Brain pericyte (primary cell): ENCODE data around the gene FER1L5.
"Not testable (repeated sequence)": the region's sequence is repeated elsewhere in the genome, so short reads cannot be mapped to it uniquely, and the experiment has no call there.

Source experiments
- DNase-seq: peaks from one replicate; pipeline ENCODE4 v3.0.0-alpha.2; 2012; ENCODE audit warnings: low read depth, low spot score

The FER1L5 gene

GRCh38 chr2:96636551-96637171 lies 5.9 kb upstream of the FER1L5 start:
- DNase-seq: no peak

DNA sequence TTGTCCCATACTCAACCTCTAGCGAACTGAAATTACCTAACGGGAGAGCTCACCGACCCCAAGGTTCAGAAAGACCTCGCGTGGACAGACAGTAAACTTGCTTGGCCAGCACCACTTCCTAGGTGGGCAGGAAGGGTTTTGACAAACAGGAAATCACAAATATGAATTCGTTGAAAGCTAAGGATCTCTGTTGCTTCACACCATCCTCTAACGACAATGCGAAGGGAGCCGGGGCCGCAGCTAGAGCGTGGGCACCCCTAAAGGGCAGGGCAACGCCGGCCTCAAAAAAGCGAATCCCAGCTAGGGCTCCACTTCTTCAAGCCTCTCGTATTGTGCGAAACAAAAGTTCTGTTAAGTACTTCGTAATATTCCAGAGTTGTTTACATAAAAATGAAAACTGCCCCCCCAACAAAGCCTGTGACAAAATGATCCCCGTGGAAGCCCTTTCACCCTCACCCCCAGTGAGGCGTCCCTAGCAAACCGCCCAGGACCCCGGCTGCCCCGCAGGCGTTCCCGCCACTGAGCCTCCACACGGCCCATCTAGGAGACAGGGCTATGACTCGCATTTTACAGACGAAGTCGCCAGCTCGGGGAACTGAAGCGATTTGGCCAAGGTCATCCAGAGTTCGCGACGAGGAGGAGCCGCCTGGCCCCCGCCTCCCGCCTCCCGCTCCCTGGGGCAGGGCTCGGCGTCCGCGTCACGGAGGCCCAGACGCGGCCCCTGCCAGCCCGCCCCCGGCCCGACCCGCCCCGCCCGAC lies 5.0 kb upstream of the FER1L5 start:
- no peak for DNase-seq

DNA sequence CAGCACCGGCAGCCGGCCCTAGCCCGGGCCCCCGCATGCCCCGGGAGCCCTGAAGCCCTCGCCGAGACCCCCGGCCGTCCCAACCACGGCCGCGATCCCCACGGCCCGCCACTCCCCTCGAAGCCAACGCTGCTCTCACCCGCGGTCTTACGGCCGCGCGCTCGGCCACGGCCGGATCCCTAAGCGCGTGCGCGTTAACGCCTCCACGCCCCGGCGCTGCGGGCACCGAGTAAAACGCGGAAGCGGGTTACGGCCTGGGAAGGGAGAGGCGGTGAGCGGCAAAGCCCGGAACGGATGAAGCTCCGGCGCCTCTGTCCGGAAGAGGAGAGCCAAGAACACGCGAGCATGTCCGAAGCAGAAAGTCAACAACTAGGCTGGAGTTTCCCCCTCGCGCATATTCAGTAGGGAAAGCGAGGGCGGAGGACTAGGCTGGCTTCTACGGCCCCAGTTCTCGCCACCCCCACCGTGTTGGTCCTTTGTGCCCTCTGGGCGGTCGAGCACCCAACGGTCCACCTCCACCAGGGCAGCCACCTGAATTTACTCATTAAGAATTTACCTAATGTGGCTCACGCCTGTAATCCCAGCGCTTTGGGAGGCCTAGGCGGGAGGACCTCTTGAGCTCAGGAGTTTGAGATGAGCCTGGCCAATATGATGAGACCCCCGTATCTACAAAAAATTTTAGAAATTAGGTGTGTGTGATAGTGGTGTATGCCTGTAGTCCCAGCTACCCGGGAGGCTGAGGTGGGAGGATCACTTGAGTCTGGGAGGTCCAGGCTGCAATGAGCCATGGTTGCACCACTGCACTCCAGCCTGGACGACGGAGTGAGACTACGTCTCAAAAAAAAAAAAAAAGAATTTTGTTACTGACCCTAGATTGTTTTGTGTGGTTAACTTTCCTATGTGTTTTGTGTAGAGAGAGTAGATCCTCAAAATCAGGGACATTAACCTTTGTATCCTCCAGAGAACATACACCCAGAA lies 4.1 kb upstream of the FER1L5 start, which contains the start of gene KANSL3:
TSS of gene KANSL3 (minus strand) at position 169 of the 978 bp plus-strand sequence. CDS start 1,177 bp downstream, outside the sequence.
- DNase-seq: peak; percentile 90

DNA sequence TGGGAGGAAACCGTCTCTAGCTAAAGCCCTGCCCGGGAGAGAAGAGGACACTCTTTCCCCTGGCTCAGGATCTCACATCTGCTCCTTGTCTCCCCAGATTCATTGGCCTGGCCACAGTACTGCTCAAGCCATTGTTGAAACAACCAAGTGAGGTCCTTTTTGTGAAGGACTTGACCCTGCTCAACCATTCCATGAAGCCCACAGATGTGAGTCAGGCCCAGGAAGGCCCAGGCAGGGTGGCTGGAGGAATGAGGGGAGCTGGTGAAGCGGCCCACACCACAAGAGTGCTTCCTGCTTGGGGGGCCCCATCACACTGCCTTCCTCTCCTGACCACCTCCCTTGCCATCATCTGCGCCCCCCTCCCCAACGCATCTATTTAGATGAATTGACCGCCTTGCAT lies 5.1 kb downstream of the FER1L5 start:
- DNase-seq: no peak

DNA sequence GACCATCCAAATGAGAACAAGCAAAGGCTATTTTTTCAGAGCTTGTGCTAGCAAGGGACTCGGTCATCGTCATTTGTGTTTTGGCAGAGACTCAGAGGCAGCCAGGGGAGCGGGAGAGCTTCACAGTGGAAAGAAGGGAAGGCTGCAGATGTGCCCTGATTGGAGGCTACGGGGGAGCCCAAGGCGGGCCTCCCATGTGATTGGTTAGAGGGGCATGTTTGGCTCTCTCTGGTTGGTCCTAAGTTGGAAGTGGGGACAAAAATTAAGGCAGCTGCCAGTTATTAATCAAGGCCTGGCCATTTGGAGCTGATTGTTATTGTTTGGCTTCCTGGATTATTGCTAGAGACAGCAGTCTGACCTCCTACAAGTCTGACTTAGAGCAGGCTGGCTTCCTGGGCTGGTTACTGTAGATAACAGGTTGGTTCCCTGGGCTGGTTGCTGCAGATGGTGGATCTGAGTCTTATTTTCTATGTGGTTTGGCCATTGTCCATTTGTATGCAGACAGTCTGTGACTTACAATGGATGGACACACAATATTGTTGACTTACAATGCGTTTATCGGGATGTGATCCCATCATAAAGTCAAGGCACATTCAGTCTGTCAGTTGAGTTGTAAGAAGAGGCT lies 5.9 kb downstream of the FER1L5 start:
- DNase-seq: no peak

DNA sequence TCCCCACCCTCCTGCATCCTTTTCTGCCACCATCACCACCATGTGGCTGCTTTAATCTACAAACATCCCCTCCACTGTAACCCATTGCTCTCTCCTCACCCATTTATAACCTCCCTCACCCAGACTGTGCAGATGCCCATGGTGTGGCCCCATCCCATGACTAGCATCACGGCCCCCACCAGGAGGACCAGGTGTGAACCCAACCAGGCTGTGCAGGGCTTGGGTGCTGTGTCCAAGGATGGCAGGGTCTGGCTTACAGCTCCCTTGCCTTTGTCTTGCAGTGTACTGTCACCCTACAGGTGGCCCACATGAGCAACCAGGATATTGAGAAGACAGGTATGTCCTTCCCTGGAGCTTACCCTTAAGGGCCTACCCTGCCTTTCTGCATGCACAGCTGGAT lies 6.8 kb downstream of the FER1L5 start:
- DNase-seq: no peak

DNA sequence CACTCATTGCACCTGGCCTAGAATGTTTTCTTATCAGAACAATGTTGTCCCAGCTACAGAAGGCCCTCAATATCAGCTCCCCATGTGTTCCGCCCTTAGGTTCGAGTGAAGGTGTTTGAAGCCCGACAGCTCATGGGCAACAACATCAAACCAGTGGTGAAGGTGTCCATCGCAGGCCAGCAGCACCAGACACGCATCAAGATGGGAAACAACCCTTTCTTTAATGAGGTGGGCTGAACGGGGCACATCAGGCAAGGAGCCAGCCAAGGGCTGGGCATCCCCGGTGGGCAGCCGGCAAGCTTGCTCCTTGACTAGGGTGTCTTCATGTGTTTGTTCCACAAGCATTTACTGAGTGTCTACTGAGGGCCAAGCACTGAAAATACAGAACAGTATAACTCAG lies 9.2 kb downstream of the FER1L5 start:
- no peak for DNase-seq

- not testable (repeated sequence) for DNase-seq
These were observed 12.2 kb downstream of the FER1L5 start for GRCh38 chr2:96654791-96655190.

DNA sequence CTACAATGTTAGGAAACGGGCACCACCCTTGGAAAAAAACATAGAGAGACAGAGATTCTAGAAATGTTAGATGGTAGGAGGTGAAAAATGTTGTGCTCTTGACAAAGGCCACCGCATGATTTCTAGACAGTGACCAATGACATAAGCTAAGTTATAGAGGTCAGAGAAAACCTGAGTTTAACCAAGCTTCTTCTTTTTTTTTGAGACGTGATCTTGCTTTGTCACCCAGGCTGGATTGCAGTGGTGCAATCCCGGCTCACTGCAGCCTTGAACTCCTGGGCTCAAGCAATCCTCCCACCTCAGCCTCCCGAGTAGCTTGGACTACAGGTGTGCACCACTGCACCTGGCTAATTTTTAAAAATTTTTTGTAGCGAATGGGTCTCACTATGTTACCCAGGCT lies 13.0 kb downstream of the FER1L5 start:
- DNase-seq: no peak

DNA sequence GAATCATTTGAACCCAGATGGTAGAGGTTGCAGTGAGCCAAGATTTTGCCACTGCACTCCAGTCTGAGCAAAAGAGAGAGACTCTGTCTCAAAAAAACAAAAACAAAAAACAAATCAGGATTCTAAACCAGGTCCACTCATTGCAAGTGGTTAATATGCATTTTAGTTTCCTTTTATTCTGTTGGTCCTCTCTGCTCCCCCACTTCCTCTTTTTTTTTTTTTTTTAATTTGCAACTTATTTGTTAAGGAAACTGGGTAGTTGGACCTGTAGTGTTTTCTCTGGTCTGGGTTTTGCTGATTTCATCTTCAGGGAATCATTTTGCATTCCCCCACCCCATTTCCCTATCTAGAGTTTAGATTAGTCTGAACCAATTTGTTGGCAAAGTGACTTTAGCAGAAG lies 14.0 kb downstream of the FER1L5 start:
- no peak for DNase-seq

DNA sequence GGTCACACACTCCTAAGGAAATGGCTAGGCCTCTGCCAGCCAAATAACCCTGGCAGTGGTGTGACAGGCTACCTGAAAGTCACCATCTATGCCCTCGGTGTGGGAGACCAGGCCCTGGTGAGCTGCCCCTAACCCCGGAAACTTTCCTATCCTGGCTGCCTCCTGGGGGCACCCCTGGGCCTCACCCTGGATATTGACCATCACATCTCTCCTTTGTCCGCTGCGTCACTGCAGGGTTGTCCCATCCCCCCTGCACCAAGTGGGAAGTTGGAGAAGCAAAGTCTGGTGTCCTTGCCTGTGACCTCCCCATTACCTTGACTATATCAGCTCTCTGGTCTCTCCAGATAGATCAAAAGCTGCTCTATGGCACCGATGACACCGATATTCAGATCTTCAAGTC lies 18.8 kb downstream of the FER1L5 start:
- no peak for DNase-seq

GRCh38 chr2:96662360-96662759 lies 19.8 kb downstream of the FER1L5 start:
- no peak for DNase-seq

DNA sequence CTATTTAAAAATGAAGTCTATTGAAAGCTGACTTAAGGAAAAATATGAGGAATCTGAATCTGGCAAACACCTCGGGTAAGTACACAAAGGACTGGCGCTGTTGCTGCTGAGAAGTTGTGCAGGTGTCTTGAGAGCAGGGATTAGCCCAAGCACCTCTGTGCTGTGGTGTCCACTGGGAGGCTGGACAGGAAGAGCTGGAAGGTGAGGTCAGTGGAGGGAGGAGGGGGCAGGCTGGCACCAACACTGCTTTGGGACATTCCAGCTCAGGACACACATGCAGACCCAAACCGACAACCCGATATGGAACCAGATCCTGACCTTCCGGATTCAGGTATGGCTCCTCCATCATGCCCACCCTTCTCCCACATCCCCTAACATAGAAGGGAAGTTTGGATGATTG lies 20.6 kb downstream of the FER1L5 start:
- DNase-seq: no peak

GRCh38 chr2:96663829-96664228 lies 21.3 kb downstream of the FER1L5 start:
- no peak for DNase-seq

DNA sequence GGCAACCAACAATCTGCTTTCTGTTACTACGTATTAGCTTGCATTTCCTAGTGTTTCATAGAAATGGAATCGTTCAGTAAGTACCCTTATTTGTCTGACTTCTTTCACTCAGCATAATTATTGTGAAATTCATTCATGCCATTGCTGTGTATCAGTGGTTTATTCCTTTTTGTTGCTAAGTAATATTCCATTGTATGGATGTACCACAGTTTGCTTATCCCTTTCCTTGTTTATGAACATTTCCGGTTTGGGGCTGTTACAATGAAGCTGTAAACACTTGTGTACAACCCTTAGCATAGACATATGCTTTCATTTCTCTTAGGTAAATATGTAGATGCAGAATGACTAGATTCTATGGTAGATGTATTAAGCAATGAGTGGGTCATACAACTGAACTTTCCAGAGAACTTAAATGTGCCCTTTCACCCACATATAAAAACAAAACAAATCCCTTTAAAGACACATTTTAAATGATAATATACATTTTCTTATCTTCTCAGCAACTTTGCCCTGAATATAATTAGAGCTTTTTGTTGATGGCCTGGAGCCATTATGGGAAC lies 21.9 kb downstream of the FER1L5 start:
- no peak for DNase-seq

DNA sequence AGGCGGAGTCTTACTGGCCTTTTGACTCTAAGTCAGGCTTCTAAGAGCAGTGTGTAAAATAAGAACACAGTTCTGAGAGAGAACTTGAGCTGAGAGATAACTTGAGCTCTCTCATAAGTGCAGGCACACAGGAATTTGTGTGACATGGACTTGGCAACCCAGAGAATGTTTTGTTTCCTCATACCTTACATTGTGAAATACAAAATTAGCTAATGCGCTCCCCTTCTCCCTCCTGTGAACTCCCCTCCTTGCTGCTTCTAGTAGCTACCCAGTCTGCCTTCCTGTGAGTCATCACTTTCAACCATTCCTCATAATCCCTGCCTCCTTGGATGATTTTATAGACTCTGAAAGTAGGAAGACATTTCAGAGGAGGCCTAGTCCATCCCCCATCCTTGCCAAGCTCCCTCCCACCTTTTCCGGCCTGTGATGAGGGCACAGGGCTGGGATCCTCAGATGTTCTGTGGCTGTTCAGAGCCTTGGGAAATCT lies 22.6 kb downstream of the FER1L5 start:
- peak; percentile 43 for DNase-seq

DNA sequence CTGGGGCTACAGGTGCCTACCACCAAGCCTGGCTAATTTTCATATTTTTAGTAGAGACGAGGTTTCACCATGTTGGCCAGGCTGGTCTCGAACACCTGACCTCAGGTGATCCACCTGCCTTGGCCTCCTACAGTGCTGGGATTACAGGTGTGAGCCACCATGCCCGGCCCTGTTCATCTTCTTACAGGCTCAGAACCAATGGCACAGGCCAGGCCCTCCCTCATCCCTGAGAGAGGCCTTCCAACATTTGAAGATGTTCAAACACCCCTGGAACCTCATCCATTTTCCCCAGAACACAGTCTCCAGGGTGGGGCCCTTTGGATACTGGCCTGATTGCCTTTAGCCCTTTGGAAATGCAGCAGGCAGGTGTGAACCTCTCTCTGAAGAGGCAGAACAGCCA lies 23.2 kb downstream of the FER1L5 start:
- DNase-seq: not testable (repeated sequence)

- DNase-seq: no peak
These were observed 26.2 kb downstream of the FER1L5 start for GRCh38 chr2:96668771-96669170.

- no peak for DNase-seq
These were observed 27.1 kb downstream of the FER1L5 start for GRCh38 chr2:96669539-96670215.

- peak; percentile 41 for DNase-seq
These were observed 37.3 kb downstream of the FER1L5 start for GRCh38 chr2:96679848-96680247.
